ENCODE data around the gene LEMD2.
A peak's percentile ranks its signal among the peaks of the same experiment; 100 is the strongest.

Gene LEMD2

GRCh38 chr6:33799454-33800113, 10.7 kb upstream of the LEMD2 start:
- H3K4me3 ChIP-seq (ENCODE audit: low read depth, low read length): no peak overlapping the region
- DNase-seq (ENCODE audit: low read depth): peak; percentile 56

- no peak overlapping the region for H3K4me3 ChIP-seq (ENCODE audit: low read depth, low read length)
- no peak for DNase-seq (ENCODE audit: low read depth)
These were observed 9.5 kb upstream of the LEMD2 start for GRCh38 chr6:33798343-33798848.

GRCh38 chr6:33797626-33798342, 8.9 kb upstream of the LEMD2 start:
- DNase-seq (ENCODE audit: low read depth): no peak
- H3K4me3 ChIP-seq (ENCODE audit: low read depth, low read length): no peak overlapping the region

DNA sequence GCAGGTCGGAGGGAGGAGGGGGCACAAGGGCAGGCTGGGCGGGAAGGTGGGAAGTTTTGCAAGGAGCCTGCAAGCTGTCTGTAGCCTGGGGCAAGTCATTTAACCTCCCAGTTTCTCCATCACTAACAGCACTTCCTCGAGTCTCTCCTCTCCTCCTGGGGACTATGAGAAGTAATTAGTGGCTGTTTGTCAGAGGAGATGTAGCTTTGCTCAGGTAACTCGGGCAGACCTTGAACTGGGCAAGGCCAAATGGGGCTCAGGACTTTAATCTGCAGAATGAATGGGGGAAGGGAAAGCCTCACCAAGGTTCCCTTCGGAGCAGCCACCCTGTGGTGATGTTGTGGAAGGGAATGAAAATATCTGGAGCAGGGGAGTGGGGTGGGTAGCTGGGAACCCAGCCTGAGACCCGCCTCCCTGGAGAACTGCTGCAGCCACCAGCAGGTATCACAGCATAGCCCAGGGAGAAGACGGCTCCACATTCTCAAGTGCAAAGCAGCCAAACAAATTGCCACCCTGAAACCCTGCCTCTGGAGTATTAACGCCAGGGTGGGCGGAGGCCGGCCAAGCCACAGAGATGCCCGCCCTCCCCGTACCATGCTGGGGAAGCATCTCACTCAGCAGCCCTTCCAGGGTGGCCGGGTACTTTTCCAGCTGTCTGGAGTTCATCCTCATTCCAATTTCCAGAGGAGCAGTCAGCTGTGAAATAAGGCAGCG, 6.1 kb upstream of the LEMD2 start:
- H3K4me3 ChIP-seq (ENCODE audit: low read depth, low read length): no peak overlapping the region
- DNase-seq (ENCODE audit: low read depth): no peak

DNA sequence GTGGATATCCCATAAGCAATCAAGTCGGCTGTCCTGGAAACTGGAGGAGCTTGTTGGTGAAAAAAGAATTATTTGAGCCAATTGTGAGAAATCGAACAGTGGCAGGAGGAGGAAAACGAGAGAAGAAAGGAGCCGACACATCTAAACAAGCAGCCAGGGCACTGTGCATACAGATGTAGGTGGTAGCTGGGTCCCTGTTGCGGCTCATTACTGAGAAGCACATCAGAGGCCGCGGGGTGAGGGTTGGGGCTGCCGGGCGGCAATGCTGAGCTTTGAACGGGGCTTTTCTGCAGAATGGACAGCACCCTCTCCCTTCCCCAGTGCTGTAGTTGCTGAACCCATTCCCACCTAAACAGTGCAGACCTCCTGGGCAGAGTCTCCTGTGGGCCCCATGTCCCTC, 4.1 kb upstream of the LEMD2 start:
- H3K4me3 ChIP-seq (ENCODE audit: low read depth, low read length): no peak overlapping the region
- no peak for DNase-seq (ENCODE audit: low read depth)

GRCh38 chr6:33791620-33792019, 2.7 kb upstream of the LEMD2 start:
- no peak for DNase-seq (ENCODE audit: low read depth)
- no peak overlapping the region for H3K4me3 ChIP-seq (ENCODE audit: low read depth, low read length)

DNA sequence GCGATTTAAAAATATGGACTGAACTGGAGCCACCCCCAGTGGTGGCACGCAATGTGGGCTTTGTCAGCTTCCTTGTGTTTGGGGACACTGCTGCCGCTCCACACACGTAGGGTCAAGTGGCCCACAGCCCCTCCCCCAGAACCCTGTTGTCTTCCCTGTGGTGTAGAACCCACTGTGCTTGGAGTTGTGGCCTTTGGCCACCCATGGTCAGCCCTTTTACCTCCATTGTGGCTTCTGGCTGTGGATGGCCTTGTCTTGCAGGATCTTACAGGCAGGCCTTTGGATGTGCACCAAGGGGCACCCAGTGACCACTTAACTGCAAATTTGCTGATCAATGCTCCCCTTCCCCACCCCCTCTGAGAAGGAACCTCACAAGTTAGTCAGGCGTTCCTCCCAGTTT, 2.0 kb upstream of the LEMD2 start:
- H3K4me3 ChIP-seq (ENCODE audit: low read depth, low read length): no peak overlapping the region
- no peak for DNase-seq (ENCODE audit: low read depth)

DNA sequence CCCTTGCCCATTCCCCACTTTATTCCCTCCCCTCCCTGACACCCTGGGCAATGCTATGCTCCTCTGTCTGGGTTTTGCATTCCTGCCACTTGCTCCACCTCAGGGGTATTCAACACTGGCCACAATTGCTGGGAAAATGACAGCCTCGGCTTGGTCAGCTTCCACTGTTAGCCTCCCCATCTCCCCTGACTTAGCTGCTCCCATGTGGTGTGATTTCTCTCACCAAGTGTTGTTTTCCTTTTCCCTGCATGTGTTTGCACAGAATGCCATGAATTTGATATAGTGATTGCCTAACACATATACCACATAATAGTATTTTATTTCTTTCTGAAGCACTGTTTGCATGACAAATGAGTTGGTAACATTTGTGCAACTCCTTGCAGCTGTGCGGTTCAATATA, 1.4 kb upstream of the LEMD2 start:
- DNase-seq (ENCODE audit: low read depth): no peak
- no peak overlapping the region for H3K4me3 ChIP-seq (ENCODE audit: low read depth, low read length)

- peak overlapping the region; percentile 65 for H3K4me3 ChIP-seq (ENCODE audit: low read depth, low read length)
- DNase-seq (ENCODE audit: low read depth): no peak
These were observed 593 bp upstream of the LEMD2 start for GRCh38 chr6:33789550-33789895.

- DNase-seq (ENCODE audit: low read depth): peak; percentile 56
- peak overlapping the region; percentile 65 for H3K4me3 ChIP-seq (ENCODE audit: low read depth, low read length)
These were observed 806 bp downstream of the LEMD2 start for GRCh38 chr6:33787954-33788693.

DNA sequence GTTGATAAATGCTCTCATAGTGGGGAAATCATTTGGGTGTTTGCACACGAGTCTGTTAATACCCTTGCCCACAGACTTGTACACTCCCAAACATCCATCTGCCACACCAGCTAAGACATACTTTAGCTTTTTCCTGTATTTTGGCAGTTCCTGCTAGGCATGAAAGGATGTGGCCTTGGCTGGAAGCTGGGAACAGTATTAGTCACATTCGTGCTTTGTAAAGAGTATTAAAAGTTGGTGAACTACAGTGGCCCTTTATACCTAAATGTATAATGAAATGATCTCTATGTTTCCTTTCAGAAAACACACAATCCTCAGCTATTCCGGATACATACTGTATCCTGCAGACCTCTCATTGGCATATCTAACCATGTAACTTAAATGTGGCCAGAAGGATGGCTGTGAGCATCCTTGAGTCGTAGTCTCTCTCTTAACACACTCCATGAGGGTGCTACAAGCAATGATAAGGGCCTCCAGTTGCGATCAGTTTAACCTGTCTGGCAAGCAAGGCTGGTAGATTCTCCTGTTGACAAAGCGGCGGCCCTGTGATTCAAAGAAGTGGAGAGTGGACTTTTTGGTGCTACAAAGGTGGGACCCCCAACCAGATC, 1.5 kb downstream of the LEMD2 start:
- H3K4me3 ChIP-seq (ENCODE audit: low read depth, low read length): peak overlapping the region; percentile 65
- no peak for DNase-seq (ENCODE audit: low read depth)

- DNase-seq (ENCODE audit: low read depth): no peak
- no peak overlapping the region for H3K4me3 ChIP-seq (ENCODE audit: low read depth, low read length)
These were observed 2.2 kb downstream of the LEMD2 start for GRCh38 chr6:33786736-33787135.

DNA sequence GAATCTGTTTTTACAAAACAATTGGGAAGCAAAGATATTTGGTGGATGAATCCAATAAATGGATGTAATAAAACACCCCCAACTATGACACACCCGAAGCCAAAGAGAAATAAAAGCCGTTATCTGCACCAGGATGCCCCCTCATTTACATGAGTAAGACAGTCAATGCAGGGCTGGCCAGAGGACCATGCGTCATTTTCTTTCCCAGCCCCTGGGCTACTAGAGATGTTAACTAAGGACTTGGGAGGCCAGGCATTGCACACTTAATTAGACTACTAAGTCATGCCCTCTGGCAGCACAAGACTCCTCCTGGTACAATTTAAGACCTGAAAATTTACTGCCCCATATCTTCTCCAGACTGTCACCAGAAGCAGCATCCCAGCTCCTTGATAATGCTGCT, 3.2 kb downstream of the LEMD2 start:
- no peak overlapping the region for H3K4me3 ChIP-seq (ENCODE audit: low read depth, low read length)
- DNase-seq (ENCODE audit: low read depth): no peak

DNA sequence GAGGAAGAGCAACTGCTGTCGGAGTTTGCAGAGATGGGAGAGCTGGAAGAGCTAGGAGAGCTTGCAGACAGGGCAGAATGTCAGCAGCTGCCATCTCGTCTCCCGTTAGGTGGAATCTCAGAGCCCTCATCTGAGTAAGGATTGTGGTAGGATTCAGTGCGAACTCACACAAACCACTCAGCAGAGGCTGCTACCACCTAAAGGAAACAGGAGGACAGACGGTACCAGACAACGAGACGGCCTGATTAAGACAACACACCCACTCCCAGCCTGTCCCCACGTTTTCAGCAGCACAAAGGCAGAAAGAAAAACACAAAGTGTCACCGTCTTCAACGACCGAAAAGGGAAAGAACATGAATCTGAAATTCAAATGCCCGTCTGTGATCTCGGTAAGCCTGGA, 4.1 kb downstream of the LEMD2 start:
- DNase-seq (ENCODE audit: low read depth): no peak
- no peak overlapping the region for H3K4me3 ChIP-seq (ENCODE audit: low read depth, low read length)

DNA sequence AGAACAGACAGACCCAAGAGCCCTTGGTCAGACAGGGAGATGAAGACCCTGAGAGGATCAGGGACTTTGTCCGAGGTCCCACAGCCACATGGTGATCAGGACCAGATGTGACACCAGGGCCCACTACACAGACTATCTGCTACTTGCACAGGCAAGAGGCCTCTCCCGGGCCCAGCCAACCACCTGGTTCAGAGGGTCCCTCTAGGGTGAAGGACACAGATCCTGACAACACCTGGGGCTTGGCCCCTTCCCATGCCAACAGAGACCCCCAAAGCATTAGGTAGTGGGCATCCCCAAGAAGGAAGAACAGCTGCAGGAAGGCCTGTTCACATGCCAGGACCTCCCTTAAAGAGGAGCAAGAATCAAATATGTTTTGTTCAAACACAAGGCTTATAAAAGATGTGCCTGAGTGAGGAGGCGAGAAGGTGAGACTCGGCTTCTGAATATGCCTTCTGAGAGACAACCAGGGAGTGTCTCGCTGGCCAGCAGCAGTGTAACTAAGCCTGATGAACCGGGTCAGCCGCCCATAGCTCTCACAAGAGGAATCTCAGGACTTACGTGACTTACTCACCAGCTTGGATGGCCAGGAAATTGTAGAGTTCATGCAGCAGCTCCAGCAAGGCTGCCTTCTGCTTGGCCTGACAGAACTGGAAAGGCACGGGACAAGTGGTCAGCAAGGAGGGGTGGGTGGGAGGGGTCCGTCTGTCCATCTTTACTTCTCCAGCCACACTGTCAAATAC, 5.0 kb downstream of the LEMD2 start:
- no peak for DNase-seq (ENCODE audit: low read depth)
- no peak overlapping the region for H3K4me3 ChIP-seq (ENCODE audit: low read depth, low read length)

- no peak for DNase-seq (ENCODE audit: low read depth)
- no peak overlapping the region for H3K4me3 ChIP-seq (ENCODE audit: low read depth, low read length)
These were observed 6.4 kb downstream of the LEMD2 start for GRCh38 chr6:33782561-33782960.

GRCh38 chr6:33781131-33781975, 7.6 kb downstream of the LEMD2 start:
- DNase-seq (ENCODE audit: low read depth): no peak
- H3K4me3 ChIP-seq (ENCODE audit: low read depth, low read length): no peak overlapping the region

GRCh38 chr6:33779895-33780294, 9.0 kb downstream of the LEMD2 start:
- DNase-seq (ENCODE audit: low read depth): no peak
- H3K4me3 ChIP-seq (ENCODE audit: low read depth, low read length): no peak overlapping the region
